HuH-7 (cell line): ENCODE data around the gene SIRPA.

Source experiments
- DNase-seq: peaks from one replicate; pipeline ENCODE4 v3.0.0; 2011; ENCODE audit warnings: low spot score

SIRPA gene

GRCh38 chr20:1951436-1952115 lies 56.4 kb downstream of the SIRPA start:
- DNase-seq, result no peak

GRCh38 chr20:1952737-1953530 lies 57.7 kb downstream of the SIRPA start:
- no peak for DNase-seq

- DNase-seq, result no peak
These were observed 58.4 kb downstream of the SIRPA start for GRCh38 chr20:1953621-1954020.

- DNase-seq, result no peak
These were observed 60.0 kb downstream of the SIRPA start for GRCh38 chr20:1955217-1955616.

GRCh38 chr20:1958426-1958825 lies 63.2 kb downstream of the SIRPA start:
- no peak for DNase-seq

- no peak for DNase-seq
These were observed 63.9 kb downstream of the SIRPA start for GRCh38 chr20:1959156-1959555.

GRCh38 chr20:1961374-1961773 lies 66.2 kb downstream of the SIRPA start:
- DNase-seq, result no peak

- DNase-seq, result no peak
These were observed 68.9 kb downstream of the SIRPA start for GRCh38 chr20:1964061-1964460.

GRCh38 chr20:1964659-1965405 lies 69.6 kb downstream of the SIRPA start:
- DNase-seq, result no peak

- peak; percentile 85 for DNase-seq
These were observed 70.5 kb downstream of the SIRPA start for GRCh38 chr20:1965520-1966351.

- no peak for DNase-seq
These were observed 73.8 kb downstream of the SIRPA start for GRCh38 chr20:1968964-1969363.

- DNase-seq, result no peak
These were observed 76.8 kb downstream of the SIRPA start for GRCh38 chr20:1971893-1972586.

- no peak for DNase-seq
These were observed 78.6 kb downstream of the SIRPA start for GRCh38 chr20:1973601-1974440.

GRCh38 chr20:1975291-1975690 lies 80.1 kb downstream of the SIRPA start:
- no peak for DNase-seq

- DNase-seq, result no peak
These were observed 84.0 kb downstream of the SIRPA start for GRCh38 chr20:1979106-1979778.

- no peak for DNase-seq
These were observed 87.5 kb downstream of the SIRPA start for GRCh38 chr20:1982686-1983085.

- no peak for DNase-seq
These were observed 88.1 kb downstream of the SIRPA start for GRCh38 chr20:1983301-1983700.

GRCh38 chr20:1987826-1988225 lies 92.6 kb downstream of the SIRPA start:
- no peak for DNase-seq
